GM18909 (cell line): ENCODE measurements around the gene LPCAT1.
"Not testable (repeated sequence)": the region's sequence is repeated elsewhere in the genome, so short reads cannot be mapped to it uniquely, and the experiment has no call there.

ENCODE experiments used
- ATAC-seq: cut with Tn5 transposase; IDR thresholded peaks from one replicate; pipeline ENCODE4 v1.9.1; 2021; ENCODE audit warnings: mild to moderate bottlenecking; ENCODE audit not compliant: unreplicated experiment, poor library complexity

Gene LPCAT1

DNA sequence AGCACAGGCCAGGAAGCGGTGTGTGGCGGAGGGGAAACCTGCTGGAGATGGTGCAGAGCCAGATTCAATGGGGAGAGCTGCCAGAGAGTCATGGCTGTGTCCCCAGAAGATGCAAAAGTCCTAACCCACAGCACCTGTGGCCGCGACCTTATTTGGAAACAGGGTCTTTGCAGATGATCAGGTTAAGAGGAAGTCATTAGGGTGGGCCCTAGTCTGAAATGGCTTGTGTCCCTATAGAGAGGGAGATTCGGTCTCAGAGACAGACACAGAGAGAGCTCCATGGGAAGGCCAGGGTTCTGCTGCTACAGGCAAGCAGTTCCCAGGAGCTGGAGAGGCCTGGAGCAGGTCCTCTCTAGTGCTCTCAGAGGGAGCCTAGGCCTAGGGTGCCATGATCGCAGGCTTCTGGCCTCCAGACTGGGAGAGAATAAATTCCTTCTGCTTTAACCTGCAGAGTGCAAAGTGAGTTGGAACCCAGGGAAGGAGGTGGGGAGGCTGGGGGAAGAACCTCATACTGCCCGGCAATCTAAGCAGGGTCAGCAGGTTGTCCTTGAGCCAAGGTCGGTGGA, 1.9 kb upstream of the LPCAT1 start:
- ATAC-seq = no peak

DNA sequence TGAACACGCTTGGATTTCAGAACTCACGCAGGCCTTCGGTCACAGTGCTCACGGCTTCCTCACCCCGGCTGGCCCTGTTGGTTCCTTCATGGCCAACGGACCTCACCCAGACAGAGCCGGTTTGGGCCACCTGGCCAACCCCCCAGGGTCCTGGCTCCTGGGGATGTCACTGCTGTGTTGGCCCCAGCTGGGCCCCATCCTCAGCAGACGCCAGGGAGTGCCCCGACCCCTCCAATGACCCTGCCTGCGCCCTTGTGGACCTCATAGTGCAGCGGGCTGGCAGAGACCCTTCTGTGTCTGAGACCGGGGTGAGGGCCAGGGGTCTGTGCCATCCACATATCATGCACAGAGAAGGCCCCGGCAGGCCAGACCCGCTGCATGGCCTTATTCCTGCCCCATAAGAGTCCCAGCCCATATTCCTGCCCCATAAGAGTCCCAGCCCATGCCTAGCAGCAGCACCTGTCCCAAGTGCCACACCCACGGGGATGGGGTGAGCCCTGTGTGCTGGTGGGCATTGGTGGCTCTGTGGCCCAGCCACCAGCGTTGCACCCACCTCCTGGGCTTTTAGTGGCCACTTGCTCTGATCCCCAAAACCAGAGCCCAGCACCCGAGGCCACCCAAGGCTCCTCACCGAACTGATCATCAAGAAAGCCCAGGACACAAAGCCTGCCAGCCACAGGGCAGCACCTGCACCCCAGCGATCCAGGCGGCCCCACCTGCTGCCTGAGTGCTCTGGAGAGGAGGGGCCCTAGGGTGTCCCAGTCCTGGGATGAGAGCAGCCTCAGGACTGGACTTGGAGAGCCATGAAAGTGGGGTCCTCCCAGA, 1.3 kb upstream of the LPCAT1 start:
- no peak for ATAC-seq

DNA sequence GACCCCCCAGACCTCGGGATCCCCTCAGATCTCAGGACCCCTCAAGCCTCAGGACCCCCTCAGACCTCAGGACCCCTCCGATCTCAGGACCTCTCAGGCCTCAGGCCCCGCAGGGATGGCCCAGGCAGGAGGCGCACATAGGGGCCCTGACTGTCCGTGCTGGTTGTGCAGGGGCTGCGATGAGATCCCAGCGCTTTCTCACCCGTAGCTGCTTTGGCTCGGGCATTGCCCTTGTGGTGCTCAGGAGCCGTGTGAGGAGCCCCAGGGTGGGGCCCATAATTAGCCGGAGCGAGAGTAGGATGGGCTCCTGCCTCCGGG, 680 bp upstream of the LPCAT1 start:
- no peak for ATAC-seq

DNA sequence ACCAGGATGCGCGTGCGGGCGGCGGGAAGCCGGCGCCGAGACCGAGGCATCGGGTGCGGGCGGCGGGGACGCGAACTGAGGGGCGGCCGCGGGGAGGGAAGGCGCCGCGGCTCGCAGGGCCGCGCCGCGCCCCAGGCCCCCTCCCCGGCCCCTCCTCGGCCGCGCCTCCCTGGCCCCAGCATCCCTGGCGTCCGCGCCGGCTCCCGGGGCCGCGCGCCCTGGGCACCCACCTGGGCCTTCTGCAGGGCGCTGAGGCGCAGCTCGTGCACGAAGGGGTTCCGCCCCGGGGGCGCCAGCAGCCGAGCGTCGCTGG, 324 bp downstream of the LPCAT1 start:
- peak; percentile 38 for ATAC-seq

DNA sequence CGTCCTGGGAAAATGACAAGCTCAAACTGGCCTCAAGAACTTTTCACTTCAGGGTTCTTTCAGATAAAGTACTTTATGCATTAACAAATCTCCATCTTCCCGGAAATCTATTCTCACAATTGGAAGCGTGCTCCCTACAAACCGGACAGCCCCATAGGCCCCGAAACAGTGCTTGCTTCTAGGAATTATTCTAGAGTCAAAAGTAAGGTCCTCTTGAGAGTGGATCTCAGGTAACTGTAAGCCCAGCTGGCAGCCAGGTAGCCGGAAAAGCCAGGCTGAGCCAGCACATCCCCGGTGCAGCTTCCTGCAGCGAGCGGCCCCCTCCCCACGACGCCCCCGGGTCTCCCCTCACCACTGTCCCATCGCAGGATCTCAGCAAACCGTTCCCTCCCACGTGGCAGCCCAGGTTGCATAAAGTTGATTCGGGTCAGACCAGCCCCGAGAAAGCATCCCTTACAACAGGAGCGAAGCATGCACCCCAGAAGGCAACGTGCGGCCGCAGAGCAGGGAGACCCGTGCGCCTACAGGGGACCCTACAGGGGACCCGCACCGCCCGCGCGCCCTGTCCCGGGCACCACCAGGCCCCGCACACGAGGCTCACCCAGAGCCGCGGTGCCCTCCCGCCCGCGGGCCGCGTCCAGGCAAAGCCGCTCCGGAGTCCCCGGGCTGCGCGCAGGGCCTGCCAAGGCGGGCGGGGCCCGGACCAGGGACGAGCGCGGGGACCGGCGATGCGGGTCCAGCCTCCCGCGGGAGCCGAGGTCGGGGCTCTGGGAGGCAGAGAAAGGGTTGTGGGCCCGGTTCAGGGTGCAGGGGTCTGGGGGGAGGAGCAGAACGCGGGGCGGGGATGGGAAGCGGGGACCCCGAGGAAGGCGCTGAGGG, 920 bp downstream of the LPCAT1 start:
- ATAC-seq = no peak

DNA sequence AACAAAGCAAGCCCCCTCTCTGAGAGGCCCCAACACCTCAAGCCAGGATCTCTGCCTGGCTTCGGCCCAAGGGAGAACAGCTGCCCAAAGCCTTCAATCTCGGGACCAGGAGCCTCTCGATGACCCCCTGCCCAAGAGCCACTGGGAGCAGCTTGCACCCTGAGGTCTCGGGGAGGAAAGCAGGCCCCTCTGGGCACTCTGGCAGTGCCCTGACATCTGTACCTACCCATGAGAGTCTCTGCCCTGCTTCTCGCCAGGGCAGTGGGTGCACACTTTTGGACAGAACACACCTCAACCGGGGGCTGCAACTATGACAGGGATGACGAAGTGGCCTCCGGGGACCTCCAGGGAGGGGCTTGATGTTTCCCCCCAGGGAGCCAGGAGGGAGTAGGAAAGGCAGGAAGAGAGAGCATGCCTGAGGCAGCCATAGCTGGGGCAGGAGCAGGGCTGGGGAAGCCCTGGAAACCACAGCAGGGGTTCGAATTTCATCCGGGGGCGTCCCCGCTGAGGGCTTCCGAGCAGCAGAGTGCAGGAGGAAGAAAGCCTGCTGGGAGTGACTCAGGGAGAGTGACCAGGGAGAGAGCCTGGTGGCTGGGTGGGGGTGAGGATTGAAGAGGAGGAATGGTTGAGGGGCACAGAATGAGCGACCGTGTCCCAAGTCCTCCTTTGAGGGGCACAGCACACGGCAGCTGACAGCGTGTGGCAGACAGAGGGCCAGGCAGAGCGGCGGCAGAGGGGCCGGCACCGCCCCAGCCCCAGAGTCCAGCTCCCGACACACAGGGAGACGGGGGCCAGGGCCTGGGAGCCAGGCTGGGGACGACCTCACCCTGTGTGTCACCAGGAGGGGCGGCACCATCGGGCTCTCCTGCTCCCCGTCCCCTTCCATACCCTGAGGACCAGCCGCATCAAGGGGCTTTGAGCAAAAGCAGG, 1.8 kb downstream of the LPCAT1 start:
- no peak for ATAC-seq

DNA sequence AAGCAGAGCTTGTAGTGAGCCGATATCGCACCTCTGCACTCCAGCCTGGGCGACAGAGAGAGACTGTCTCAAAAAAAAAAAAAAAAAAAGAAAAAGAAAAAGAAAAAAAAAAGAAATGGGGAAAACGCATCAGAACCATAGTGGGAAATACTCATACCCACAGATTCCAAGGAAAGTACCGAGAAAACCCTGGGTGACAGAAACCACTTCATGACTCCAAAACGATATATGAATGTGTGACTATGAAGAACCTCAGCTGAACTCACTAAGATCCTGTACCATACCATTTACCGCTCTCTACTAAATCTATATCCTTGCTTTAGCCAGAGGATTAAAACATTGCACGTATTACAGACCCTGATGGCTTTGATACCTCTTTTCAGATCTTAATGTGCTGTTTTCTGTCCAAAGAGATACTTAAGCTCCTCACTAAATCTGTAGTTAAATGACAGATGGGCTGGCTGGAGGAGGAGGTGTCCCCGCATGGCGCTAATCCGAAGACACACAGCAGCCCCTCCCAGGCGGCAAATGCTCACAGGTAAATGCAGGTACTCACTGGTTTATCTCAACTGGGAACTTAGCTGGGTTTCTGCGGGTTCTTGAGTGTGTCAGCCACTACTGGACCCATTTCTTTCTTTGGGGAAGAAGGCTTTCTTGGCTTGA, 2.8 kb downstream of the LPCAT1 start:
- no peak for ATAC-seq

DNA sequence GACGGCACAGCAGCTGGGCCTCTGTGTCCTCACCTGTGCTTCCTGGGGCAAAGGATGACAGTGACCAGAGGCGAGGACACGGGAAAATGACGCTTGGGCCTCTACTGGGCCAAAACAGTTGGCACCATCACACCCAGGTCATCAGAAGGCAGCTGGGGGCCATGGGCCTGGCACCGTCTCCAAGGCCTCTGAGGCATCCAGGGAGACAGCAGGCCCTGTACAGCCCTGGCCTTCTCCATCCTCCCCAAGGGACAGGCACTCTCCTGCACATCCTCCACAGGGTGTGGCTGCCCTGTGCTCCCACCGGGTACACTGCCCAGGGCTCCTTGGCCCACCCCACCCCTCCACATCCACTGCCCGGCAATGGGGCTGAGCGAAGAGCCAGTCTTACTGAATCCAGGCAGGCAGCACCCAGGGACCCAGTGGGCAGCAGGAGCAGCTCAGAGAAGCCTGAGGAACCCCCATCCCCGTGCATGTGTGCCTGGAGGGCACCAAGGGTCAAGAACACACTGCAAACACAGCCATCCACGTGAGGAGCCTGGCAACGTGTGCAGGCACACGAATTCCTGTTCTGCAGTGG, 4.0 kb downstream of the LPCAT1 start:
- ATAC-seq = no peak

DNA sequence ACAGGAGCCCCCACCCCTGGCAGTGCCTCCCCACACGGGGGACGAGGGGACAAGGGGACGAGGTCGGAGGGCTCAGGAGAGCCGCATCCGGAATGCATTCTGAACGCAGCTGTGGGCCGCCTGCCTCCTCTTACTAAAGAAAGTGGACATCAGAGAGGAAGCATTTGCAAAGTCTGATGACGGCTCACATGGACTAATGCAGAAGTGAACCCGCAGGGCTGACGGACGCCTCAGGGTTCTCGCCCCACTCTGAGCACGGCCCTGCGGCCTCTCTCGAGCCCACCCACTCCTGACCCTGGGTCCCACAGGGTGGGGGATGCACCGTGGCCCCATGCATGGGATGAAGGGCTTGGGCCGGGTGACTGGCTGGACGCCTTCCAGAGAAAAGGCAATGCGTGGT, 5.9 kb downstream of the LPCAT1 start:
- ATAC-seq = no peak

DNA sequence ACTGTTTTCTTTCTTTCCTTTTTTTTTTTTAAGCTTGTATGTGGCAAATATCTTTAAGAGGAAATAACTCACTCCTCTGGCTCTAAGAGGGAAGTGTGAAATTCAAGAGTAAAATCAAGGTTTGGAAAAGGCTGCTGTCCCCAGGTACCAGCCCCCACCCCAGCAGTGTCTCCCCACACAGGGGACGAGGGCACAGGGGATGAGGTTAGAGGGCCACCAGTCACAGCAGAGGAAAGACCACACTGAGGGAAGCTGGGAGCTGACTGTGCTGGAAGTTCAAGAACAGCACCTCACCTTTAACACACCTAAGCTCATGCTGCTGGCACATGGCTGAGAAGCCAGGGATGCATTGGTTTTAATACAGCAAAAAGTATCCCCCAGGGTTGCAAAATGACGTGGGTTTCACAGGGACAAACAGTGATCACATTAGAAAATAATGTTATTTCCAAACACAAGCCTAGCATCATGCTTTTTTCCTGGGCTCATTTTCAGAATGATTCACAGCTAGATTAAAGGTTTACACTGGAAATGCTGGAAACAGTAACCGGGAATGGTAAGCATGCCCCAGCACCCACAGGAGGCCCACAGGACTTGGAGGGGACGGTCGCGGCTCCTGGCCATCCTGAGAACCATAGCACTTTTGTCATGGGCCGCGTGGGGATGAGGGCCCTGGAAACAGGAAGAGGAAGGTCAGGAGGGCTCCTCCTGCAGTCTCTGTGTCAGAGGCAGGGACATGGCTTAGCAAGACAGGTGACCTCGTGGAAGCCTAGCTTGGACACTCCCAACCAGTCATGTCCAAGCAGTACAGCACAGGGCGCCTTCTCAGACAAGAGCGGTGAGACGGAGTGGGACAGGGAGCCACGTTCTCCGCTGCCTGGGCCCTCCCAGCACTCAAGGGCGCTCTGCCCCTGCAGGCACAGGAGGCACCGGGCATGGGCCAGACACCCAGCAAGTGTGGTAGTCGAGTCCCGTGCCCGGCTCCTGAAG, 6.9 kb downstream of the LPCAT1 start:
- no peak for ATAC-seq

DNA sequence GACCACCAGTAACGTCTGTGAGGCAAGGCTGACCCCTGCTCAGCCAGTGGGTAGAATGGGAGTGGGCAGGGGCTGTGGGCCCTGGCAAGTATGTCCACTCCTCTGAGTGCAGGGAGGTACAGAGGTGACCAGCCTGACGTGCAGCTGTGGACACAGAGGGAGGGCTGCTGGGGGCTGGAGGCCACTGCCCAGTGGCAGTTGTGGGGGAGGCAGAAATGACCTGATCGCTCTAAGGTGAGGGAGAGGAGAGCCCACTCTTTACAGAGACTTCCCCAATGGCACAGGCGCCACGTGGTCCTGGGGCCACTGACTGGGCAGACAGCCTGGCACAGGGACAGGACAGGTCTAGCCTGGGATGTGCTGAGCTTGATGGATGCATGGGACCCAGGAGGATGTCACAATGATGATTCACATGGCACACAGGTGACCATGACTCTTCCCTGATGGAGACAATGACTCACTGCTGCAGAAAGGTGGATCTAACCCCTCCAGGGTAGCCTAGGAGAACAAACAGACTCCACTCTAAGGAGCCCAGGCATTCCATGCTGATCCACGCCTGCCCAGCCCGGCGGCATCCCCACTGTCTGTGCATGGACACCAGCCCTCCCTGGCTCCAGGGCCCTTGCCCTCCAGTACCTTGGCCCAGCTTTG, 7.7 kb downstream of the LPCAT1 start:
- no peak for ATAC-seq

DNA sequence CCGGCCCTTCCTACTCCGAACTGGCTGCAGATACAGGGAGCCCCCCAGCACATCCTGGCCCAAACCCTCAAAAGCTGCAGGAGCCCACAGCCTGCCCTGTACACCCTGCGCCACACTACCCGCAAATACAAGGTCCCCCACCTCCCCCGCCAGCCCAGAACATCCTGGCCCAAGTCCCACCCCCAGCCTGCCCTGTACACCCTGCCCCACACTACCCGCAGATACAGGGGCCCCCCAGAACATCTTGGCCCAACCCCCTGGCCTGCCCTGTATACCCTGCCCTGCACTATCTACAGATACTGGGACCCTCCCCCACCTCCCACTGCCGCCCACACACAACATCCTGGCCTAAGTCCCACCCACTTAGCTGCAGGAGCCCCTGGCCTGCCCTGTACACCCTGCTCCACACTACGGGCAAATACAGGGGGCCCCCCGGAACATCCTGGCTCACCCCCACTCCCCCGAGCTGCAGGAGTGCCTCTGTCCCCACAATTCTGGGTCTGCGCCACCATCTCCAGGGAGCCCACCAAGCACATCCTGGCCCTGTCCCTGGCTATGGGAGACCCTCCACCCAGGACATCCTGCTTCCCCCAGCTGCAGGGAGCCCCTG, 8.3 kb downstream of the LPCAT1 start:
- ATAC-seq = no peak

DNA sequence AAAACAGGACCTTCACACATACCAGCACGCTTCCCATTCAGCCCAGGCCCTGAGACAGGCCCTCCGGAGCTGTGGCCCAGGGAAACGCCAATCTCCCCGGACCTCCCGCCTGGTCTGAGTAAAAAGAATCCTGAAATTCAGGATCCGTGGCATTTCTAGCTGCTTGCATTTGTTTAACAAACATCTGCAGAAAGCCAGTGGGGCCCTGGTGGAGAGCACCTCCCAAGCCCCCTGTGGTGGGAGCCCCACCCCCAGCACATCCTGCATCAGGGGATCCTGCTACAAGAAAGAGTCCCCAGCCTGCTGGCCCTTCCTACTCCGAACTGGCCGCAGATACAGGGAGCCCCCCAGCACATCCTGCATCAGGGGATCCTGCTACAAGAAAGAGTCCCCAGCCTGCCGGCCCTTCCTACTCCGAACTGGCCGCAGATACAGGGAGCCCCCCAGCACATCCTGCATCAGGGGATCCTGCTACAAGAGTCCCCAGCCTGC, 8.9 kb downstream of the LPCAT1 start:
- ATAC-seq = not testable (repeated sequence)

DNA sequence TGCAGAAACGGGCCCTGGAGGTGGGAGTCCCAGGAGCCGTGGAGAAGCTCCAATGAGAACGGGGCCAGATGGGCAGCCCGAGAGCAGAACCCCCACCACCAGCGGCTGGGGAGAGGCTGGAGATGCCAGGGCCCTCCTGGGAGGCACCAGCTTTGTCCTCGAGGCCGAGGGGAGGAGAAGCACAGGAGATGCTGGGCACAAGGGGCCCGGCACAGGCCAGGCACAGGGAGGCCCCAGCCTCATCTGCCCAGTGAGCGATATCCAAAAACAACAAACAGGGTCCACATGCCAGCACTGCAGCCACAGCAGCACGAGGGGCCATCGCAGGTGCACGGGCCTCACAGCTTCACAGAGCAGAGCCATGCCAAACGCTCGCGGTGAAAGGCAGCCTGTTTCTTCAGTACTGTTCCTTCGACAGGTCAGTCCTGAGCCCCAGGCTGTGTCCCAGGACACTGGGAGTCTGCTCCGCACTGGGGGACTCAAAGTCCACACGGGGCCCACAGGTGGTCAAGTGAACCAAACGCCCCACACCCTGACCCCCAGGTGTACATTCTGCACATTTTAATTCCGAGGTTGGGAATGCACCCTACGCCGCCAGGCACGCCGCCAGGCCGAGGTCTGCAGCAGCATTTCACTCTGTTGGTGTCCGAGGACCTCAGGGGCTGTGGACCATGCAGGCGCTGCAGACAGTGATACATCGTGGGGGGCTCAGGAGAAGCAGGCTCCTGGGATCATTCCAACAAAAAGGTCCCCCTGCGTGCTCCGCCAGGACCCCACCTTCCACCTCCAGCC, 9.5 kb downstream of the LPCAT1 start:
- ATAC-seq = no peak

DNA sequence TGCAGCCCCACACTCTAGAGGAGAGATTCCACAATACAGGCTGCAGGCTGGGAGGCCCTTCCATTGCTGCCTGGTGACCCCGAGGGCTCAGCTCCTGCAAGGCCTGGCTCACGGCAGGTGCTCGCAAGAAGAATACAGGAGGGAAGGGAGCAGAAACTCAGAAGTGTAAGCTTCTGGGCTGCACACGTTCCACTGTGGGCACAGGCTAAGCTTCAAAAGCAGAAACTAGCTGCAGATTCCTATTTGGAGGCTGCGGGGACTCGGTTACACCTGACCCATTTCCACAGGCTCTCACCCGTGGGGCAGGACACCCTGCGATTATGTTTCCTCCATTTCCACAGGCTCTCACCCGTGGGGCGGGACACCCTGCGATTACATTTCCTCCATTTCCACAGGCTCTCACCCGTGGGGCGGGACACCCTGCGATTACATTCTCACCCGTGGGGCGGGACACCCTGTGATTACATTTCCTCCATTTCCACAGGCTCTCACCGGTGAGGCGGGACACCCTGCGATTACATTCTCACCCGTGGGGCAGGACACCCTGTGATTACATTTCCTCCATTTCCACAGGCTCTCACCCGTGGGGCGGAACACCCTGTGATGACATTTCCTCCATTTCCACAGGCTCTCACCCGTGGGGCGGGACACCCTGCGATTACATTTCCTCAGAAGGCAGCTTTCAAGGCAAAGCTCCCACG, 10.3 kb downstream of the LPCAT1 start:
- no peak for ATAC-seq
